NCI-H1105 treated with DMSO at 0.1 percent for 48 hours (cell line): ENCODE data around the gene PPIE.
"Not testable (repeated sequence)": the region's sequence is repeated elsewhere in the genome, so short reads cannot be mapped to it uniquely, and the experiment has no call there.

Experiments
- DNase-seq: peaks from one replicate; lab custom pipeline; 2025; lab: John Stamatoyannopoulos, UW

The PPIE gene

DNA sequence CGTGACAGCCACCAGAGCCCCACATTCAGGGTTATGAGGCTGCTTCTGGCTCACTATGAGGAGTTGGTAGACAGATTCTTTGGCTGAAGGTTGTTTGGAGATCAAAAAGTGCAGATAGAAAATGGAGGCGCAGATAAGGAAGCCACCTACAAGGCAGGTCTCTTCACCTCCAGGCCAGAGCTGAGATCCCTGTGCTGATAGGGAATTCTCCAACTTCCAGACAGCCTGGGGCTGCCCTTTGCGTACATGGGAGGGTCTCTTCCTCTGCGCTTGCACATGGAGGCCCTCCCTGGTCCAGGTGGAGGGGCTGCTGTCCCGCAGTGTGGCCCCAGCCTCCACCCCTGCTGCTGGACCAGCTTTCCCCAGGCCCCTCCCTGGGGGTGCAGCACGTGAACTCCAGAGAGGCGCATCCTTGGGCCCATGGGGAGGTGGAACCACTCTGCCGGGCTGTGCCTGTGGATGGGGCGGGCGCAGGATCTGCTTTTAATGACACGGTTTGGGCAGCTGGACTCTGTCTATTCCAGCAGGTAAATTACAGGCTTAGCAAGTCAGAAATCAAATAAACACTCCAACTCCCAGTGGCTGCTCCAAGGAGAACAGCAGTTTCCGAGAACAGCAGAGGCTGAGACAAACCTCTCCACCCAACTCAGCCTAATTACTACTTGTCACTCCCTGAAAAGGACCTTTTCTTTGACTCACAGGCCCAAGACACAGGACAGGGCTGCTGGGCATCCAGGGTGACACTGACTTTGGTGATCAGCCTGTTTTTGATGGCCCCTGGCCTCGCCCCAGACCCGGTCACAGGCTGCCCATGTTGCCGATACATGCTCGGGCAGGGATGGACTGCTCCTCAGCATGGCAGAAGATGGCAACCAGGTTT, 20.1 kb downstream of the PPIE start:
- no peak for DNase-seq

DNA sequence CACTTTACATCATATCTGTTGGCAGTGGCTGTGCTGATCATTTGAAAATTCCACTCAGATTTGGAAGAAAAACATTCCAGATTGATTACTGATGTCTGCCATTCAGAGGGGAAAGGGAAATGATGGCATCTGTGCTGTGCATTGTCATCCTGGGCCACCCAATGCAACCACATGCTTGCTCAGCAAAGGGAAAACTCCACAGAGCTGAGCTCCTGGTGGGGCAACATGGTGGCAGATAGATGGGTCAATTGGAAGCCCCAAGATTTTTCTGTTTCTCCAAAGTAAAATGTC, 20.7 kb downstream of the PPIE start:
- no peak for DNase-seq

- no peak for DNase-seq
Observed at GRCh38 chr1:39760074-39761008, 21.7 kb downstream of the PPIE start.

- DNase-seq, result no peak
Observed at GRCh38 chr1:39761016-39761415, 22.3 kb downstream of the PPIE start.

DNA sequence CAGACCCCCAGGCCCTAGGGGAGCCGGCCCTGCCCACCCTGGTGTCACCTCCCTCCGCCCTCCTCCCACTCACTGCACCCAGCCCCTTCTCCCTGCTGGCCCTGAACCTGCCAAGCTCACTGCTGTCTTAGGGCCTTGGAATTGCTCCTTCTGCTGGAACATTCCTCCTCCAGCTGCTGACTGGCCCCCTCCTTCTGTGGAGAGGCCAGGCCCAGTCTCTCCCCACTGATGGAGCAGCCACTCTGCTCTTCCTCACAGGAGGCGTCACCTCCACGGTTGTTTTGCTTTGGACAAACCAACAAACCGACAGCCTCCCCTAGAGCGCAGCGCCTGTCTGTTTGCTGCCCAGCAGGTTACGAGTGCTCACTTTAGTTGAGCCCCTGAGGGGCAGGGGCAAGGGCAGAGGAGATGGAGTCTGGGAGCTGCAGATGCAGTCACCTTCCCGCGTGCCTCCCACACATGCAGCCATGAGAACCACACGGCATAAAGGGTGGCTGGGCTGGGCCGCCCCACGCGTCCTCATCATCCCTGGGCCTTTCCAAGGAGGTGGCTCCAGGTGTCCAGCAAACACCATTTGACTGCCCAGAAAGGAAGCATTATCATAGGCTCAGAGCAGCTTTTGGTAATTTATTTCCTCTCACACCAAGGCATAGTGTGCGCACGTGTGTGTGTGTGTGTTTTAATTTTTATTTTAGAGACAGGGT, 23.0 kb downstream of the PPIE start:
- DNase-seq, result no peak

GRCh38 chr1:39762550-39763540, 24.2 kb downstream of the PPIE start:
- no peak for DNase-seq

DNA sequence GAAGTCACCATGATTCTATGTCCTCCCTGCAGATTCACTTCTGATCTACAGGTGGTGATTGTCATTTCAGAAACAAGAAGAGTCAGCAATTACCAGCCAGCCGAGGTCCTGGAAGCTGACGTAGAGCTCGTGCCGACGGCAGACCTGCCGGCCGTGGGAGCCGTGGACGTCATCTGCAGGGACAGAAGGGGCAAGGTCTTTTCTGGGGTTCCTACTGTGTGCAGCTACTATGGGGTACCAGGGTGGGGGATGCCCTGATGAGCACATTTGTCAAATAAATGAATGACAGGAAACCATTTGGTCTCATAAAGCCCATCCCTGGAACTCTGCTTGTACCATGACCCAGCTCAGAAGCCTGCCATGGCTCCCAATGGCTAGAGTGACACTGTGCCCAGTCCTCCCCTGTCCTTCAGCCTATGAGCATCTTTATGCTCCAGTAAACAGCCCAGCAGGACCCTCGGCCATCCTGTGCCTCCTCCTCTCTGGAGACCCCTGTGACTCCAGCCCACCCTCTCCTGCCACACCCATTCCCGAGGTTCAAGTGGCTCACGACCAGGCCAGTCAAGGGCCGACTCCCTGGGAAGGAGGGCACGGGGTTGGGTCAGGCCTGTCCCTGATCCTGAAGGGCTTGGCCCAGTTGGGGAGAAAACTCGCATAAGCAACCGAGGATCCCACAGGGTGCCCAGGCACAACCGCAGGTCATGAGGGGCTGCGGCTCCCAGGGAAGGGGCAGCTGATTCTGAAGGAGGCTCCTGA, 25.1 kb downstream of the PPIE start:
- not testable (repeated sequence) for DNase-seq

DNA sequence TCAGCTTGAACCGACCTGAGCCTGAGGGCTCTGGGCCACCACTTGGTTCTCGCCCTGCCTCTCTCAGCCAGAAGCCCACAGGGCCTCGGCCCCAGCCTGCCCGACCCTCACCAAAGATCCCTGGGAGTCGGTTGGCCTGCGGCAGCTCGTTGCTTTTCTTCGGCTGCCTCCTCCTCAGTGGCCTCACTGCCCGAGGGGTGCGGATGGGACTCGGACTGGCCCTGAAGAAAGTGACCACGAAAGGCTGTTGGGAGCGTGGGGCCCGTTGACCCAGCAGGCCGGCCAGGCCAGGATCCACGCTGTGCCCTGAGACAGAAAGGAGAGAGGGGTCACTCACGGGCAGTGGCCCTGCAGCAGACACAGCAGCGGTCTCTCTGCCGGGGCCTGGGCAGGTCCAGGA, 25.8 kb downstream of the PPIE start:
- DNase-seq, result not testable (repeated sequence)

DNA sequence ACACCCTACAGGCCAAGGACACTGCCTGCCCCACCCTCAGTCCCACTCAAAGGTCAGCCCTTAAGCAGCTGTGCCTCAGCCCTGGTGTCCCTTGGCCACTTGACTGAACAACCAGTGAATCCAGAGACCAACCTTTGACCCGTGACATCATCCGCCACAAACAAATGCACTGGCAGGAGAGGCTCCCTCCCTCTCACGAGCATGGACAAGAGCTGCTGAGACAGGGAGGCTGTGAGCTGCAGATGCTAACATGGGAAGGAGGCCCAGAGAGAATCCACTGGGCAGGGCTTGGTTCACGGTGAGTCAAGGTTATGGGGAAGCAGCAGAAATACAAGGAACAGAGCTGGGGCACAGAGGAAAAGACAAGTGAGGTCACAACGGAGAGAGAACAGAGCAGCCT, 27.8 kb downstream of the PPIE start:
- not testable (repeated sequence) for DNase-seq

DNA sequence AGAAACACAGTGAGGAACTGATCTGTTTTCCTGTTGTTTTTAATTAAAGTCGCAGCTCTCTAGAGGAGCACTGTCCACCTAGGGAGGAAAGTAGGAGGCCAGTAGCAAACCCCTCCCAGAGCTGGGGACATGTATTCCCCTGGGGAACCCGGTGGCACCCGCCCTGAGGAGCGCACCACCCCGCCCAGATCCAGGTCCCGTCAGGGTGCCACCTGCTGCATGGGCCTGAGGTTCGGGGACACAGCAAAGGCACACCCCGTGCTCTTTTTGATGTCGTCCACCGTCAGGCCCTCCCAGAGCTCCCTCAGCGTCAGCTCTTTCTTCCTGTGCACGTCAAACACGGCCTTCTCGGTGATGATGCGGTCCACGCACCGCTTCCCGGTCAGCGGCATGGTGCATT, 30.8 kb downstream of the PPIE start:
- not testable (repeated sequence) for DNase-seq

DNA sequence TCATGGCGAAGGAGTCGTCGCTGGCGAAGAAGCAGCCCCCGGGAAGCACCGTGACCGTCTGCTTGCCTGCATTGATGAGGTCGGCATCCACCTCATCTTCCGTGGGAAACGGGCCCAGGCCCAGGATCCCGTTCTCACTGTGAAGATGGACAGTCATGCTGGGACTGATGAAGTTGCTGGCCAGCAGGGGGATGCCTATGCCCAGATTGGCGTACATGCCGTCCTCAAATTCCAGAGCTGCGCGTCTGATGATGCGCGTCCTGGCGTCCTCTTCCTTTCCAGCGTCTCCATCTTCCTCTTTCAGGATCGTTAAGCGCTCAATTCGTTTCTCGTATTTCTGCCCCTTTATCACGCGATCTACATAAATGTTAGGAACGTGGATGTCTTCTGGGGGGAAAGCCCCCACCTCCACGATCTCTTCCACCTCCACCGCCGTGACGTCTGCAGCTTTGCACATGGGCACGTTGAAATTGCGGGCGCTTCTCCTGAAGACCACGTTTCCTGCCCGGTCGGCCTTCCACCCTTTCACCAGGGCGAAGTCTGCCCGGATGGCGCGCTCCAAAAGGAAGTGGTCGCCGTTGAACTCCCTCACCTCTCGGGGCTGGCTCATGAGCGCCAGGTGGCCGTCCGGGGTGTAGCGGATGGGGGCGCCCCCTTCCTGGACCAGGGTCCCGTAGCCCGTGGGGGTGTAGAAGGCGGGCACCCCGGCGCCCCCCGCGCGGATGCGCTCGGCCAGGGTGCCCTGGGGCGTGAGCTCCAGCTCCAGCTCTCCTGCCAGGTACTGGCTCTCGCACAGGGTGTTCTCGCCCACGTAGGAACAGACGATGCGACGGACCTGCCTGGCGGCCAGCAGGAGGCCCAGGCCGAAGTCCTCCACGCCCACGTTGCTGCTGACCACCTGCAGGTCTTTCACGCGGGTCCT, 31.7 kb downstream of the PPIE start:
- not testable (repeated sequence) for DNase-seq

DNA sequence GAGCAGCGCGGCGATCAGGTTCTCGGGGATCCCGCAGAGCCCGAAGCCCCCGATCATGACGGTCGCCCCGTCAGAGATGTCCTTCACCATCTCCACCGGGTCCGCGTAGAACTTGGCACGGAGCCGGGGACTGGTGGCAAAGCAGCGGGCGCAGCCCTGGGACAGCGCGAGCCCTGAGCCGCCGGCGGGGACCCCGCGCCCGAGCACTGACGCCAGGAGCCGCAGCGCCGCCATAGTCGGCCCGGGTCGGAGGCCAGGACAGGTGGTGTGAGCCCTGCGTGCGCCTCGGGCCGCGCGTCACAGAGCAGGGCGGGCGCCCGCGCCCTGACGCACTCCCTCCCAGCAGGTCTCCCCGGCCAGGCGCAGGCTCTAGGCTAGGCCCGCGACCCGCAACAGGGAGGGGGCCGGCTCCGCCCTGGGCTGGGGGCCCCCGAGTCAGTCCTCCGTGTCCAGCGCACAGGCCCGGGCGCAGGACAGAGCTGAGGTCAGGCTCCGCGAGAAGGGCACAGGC, 32.4 kb downstream of the PPIE start, which contains the start of gene OXCT2:
OXCT2 (minus strand) TSS at position 327 of the 511 bp plus-strand sequence; CDS start at position 234, 93 bp downstream.
- not testable (repeated sequence) for DNase-seq

DNA sequence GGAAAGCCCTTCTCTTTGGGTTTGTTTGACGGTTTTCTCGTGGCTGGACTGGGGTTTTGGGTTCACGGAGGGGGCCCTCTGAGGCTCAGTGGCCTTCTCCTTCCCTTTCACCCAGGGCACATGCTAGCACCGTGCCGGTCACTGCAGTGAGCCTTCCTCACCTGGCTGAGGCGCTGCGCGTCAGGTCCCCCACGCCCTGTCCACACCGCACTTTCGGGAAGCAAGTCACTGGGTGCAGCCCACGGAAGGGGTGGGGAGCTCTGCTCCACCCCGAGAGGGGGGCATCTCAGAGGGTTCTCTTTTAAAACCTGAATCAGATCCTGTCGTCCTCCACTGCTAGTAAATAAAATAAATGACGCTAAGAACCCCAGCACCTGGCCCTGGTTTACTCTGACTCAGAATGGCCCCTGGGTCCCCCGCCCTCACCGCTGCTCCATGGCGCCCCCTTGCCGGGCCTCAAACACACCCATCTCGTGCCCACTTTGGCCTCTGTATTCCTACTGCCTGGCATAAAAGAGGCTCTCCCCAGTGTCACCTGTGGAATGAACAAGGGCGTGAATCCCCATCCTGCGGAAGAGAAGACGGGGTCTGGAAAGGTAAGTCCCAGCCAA, 34.8 kb downstream of the PPIE start:
- DNase-seq, result not testable (repeated sequence)

GRCh38 chr1:39775141-39775540, 36.5 kb downstream of the PPIE start:
- DNase-seq, result not testable (repeated sequence)

- not testable (repeated sequence) for DNase-seq
Observed at GRCh38 chr1:39775676-39776399, 37.2 kb downstream of the PPIE start.

GRCh38 chr1:39776400-39776713, 37.7 kb downstream of the PPIE start:
- no peak for DNase-seq

GRCh38 chr1:39776886-39777285, 38.2 kb downstream of the PPIE start:
- no peak for DNase-seq

DNA sequence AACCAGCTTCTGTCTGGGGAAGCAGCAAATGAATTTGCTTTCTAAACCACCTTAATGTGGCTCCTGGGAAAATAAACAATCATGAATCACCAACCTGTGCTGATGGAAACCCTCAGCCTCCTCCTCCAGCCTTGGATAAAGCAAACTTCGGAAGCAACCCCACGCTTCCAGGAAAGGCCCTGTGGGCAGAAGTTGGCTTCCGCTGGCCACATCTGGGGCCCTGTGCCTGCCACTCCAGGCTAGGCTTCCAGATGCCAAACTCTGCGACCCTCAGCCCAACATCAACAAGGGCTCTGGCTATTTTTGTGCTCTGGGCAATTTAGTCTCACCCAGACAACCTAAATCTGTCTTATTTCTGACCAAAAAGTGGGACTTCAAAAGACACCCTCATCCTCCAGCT, 38.6 kb downstream of the PPIE start:
- no peak for DNase-seq
